Esophagus squamous epithelium (tissue), 4 donors: ENCODE measurements around the gene RSPO1.

Experiments
- CTCF ChIP-seq, 6 experiments: fragments of 450-650 bp in 4 of 6; fragments of 200-600 bp in 2 of 6; sonication (generic) in 2 of 6; IDR thresholded peaks; one replicate each; pipeline ENCODE4 v1.5.1; 2016 to 2019; ENCODE audit warnings: antibody characterized with exemption in 6 of 6, mild to moderate bottlenecking in 4 of 6, moderate library complexity in 4 of 6
- POLR2A ChIP-seq, 4 donors: fragments of 450-650 bp; IDR thresholded peaks; one replicate each; pipeline ENCODE4 v1.6.1; 2017; ENCODE audit warnings: antibody characterized with exemption in 4 of 4, mild to moderate bottlenecking in 4 of 4, moderate library complexity in 3 of 4

GRCh38 chr1:37621326-37621870 lies 13.3 kb downstream of the RSPO1 start:
- TF ChIP-seq CTCF (IDR thresholded peaks at IDR 0.05), result no peak
- no peak for TF ChIP-seq POLR2A (IDR thresholded peaks at IDR 0.05)
